BE2C (cell line): ENCODE data around the gene RANBP10.

Source experiments
- DNase-seq: peaks from one replicate; pipeline ENCODE4 v3.0.0-alpha.2; 2020
- H3K27me3 ChIP-seq: fragments of 250-450 bp; sonication (Bioruptor Pico); 2 replicates; pipeline ENCODE4 v1.5.1; 2020; ENCODE audit warnings: mild to moderate bottlenecking
- H3K36me3 ChIP-seq: fragments of 250-450 bp; sonication (Bioruptor Pico); 2 replicates; pipeline ENCODE4 v1.5.1; 2020; ENCODE audit warnings: mild to moderate bottlenecking
- H3K4me1 ChIP-seq: fragments of 250-450 bp; sonication (Bioruptor Pico); 2 replicates; pipeline ENCODE4 v1.5.1; 2020
- H3K4me3 ChIP-seq: 2 replicates; pipeline ENCODE4 v1.5.1; 2011; ENCODE audit warnings: low read depth, low read length
- H3K9me3 ChIP-seq: fragments of 250-450 bp; sonication (Bioruptor Pico); 2 replicates; pipeline ENCODE4 v1.5.1; 2020
- CTCF ChIP-seq: IDR thresholded peaks from 2 replicates; pipeline ENCODE4 v1.5.1; 2012; ENCODE audit warnings: mild to moderate bottlenecking, low read depth, low read length

Gene RANBP10

DNA sequence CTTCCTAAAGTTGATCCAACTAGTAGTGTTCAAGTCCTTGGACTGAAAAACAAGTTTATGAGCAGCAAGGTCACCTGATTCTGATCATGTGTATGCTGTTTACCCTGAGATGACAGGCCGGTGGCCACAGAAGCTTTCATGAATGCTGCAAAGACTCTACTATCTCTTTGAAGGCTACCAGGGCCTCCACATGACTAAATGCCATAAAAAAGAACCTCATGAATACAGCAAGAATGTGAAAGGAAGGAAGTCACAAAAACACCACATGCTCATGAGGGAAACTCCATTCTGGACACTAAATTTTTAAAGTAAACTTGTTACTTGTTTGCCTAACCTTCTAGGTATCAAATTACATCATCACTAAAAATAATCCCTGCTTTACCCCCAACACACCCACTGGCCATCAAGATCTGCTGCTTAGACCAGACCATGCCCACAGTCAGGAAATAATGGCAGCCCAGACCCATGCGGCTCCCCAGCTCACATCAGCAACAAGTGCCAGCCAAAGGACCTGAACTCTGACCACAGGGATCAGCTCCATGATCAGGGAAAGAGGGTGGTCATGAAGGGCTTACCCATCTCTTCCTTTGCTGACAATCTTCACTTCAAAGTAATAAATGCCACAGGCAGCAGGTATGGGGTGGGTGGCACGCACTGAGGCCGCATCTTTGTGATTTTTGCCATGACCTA, 1.4 kb downstream of the RANBP10 start:
- no peak for TF ChIP-seq CTCF
- H3K9me3 ChIP-seq = no peaks in the 10 kb centered on the region
- H3K27me3 ChIP-seq = no peaks in the 10 kb centered on the region
- H3K36me3 ChIP-seq = peaks cover 27% of the 10 kb centered on the region
- DNase-seq = no peak
- peak overlapping the region; percentile 90 for H3K4me3 ChIP-seq
- no peaks in the 10 kb centered on the region for H3K4me1 ChIP-seq

GRCh38 chr16:67803894-67804293, 2.5 kb downstream of the RANBP10 start:
- H3K27me3 ChIP-seq = no peaks in the 10 kb centered on the region

GRCh38 chr16:67801883-67802282, 4.5 kb downstream of the RANBP10 start:
- Histone ChIP-seq H3K4me1 (no peaks in the 10 kb centered on the region), H3K4me3 (no peak overlapping the region), H3K36me3 (peaks cover 35% of the 10 kb centered on the region), H3K9me3 (no peaks in the 10 kb centered on the region), H3K27me3 (no peaks in the 10 kb centered on the region)
- no peak for DNase-seq
- no peak for TF ChIP-seq CTCF

More at GRCh38 chr16:67803894-67804293, 2.5 kb downstream of the RANBP10 start:
- TF ChIP-seq CTCF = no peak
- DNase-seq = no peak
- H3K4me1 ChIP-seq = no peaks in the 10 kb centered on the region
- no peaks in the 10 kb centered on the region for H3K9me3 ChIP-seq
- peaks cover 33% of the 10 kb centered on the region for H3K36me3 ChIP-seq
- no peak overlapping the region for H3K4me3 ChIP-seq

DNA sequence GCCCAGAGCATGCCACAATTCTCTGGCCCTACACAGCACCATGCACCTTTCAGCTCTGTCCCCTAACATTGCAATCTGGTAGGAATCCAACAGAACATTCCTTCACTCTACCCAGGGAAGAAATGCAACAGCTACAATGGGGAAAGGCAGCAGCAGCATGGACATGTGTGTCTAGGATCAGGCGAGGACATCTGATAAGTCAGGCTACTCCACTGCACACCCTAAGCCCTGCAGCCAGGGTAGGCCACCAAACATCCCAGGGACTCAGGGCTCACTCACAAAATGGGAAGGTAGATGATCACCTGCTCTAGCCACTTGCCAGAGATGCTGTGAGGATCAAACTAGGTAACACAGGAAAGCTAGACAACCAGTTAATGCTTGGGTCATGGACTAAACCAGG, 5.1 kb downstream of the RANBP10 start:
- no peaks in the 10 kb centered on the region for H3K4me1 ChIP-seq
- DNase-seq = no peak
- no peak overlapping the region for H3K4me3 ChIP-seq
- no peaks in the 10 kb centered on the region for H3K27me3 ChIP-seq
- TF ChIP-seq CTCF = no peak
- H3K36me3 ChIP-seq = peaks cover 35% of the 10 kb centered on the region
- no peaks in the 10 kb centered on the region for H3K9me3 ChIP-seq

GRCh38 chr16:67800338-67800926, 5.9 kb downstream of the RANBP10 start:
- DNase-seq = peak; percentile 18
- H3K36me3 ChIP-seq = peaks cover 35% of the 10 kb centered on the region
- TF ChIP-seq CTCF = no peak
- no peaks in the 10 kb centered on the region for H3K27me3 ChIP-seq
- H3K9me3 ChIP-seq = no peaks in the 10 kb centered on the region
- no peaks in the 10 kb centered on the region for H3K4me1 ChIP-seq
- H3K4me3 ChIP-seq = no peak overlapping the region

DNA sequence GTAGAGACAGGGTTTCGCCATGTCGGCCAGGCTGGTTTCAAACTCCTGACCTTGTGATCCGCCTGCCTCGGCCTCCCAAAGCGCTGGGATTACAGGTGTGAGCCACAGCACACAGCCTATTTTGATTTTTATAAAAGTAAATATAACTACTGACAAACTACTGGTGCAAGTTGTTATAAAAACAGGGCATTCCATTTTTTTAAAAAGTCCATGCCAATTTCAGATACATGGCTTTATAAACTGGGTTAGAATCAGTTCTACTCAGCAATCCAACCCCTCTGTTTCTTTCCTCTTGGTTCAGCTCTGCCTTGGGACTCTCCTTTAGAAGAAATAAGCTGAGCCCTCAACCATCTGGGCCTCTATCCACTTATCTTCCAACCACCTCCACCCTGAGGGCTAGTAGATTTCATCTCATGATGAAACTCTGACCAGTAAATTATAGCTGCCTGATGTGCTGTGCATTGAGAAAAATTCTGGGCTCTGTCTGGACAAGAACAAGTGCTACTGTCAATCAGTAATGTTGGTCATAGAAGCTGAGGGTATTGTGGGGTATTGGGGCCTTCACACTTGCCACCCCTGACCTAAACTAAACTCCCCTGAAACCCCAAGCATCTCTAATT, 10.2 kb downstream of the RANBP10 start:
- TF ChIP-seq CTCF = no peak

More for the DNA sequence above, 10.2 kb downstream of the RANBP10 start:
- no peaks in the 10 kb centered on the region for H3K27me3 ChIP-seq
- H3K9me3 ChIP-seq = no peaks in the 10 kb centered on the region
- no peak for DNase-seq
- no peaks in the 10 kb centered on the region for H3K4me1 ChIP-seq
- H3K36me3 ChIP-seq = peaks cover 15% of the 10 kb centered on the region
- no peak overlapping the region for H3K4me3 ChIP-seq
